ENCODE results near the gene RGS6. TPM values are rescaled to one million over a fixed set of nuclear protein-coding genes. Genes with fewer than 3 reads are reported as not detected.

The RGS6 gene
- total RNA-seq, 1 experiment from 2014 or later, result not detected

- ChIA-PET CTCF (interaction anchor here (1.4 kb wide), 1 partner anchor 35 kb away, joined by 3 read pairs; no protein-coding TSS in a partner anchor), POLR2A (no interaction called here)
- DNase-seq (ENCODE audit: unreplicated experiment), result no peak
- H3K4me1 Mint-ChIP-seq (ENCODE audit: insufficient read depth, unreplicated experiment), result no peaks in the 10 kb centered on the region
- H3K9me3 Mint-ChIP-seq (ENCODE audit: unreplicated experiment), result peaks cover 16% of the 10 kb centered on the region
- BruUV-seq (replicated peaks), result no TSS peak
- intact Hi-C loops (cut with micrococcal nuclease), result no loop called here
- H3K36me3 Mint-ChIP-seq (ENCODE audit: insufficient read depth, unreplicated experiment), result no peaks in the 10 kb centered on the region
- no peak overlapping the region for H3K4me3 Mint-ChIP-seq (ENCODE audit: unreplicated experiment)
- H3K27me3 Mint-ChIP-seq (ENCODE audit: insufficient read depth, unreplicated experiment), result peaks cover 7% of the 10 kb centered on the region
- TF ChIP-seq CTCF (IDR thresholded peaks at IDR 0.05; ENCODE audit: unreplicated experiment), result no peak
- no peak overlapping the region for H3K27ac Mint-ChIP-seq (ENCODE audit: low read depth, unreplicated experiment)
Measured at GRCh38 chr14:71890541-71890940, 41.7 kb upstream of the RGS6 start.

- no peak for TF ChIP-seq CTCF (IDR thresholded peaks at IDR 0.05; ENCODE audit: unreplicated experiment)
- no peaks in the 10 kb centered on the region for H3K4me1 Mint-ChIP-seq (ENCODE audit: insufficient read depth, unreplicated experiment)
- H3K9me3 Mint-ChIP-seq (ENCODE audit: unreplicated experiment), result peaks cover 16% of the 10 kb centered on the region
- POLR2A ChIA-PET, result no interaction called here
- DNase-seq (ENCODE audit: unreplicated experiment), result no peak
- H3K4me3 Mint-ChIP-seq (ENCODE audit: unreplicated experiment), result no peak overlapping the region
- BruUV-seq (replicated peaks), result no TSS peak
- H3K27ac Mint-ChIP-seq (ENCODE audit: low read depth, unreplicated experiment), result no peak overlapping the region
- CTCF ChIA-PET, result interaction anchor here (0.6 to 1.4 kb wide), 2 partner anchors 36 to 778 kb away, joined by 3 read pairs; no protein-coding TSS in a partner anchor
- no peaks in the 10 kb centered on the region for H3K36me3 Mint-ChIP-seq (ENCODE audit: insufficient read depth, unreplicated experiment)
- intact Hi-C loops (cut with micrococcal nuclease), result no loop called here
- H3K27me3 Mint-ChIP-seq (ENCODE audit: insufficient read depth, unreplicated experiment), result peaks cover under 1% of the 10 kb centered on the region
Measured at GRCh38 chr14:71891185-71891584, 41.0 kb upstream of the RGS6 start.

GRCh38 chr14:71891970-71892369 is 40.3 kb upstream of the RGS6 start:
- H3K4me1 Mint-ChIP-seq (ENCODE audit: insufficient read depth, unreplicated experiment), result no peaks in the 10 kb centered on the region

GRCh38 chr14:71905031-71905430 is 27.2 kb upstream of the RGS6 start:
- ChIA-PET POLR2A (interaction anchor here (0.6 kb wide), 1 partner anchor 811 kb away, joined by 4 read pairs; no protein-coding TSS in a partner anchor), CTCF (no interaction called here)
- H3K36me3 Mint-ChIP-seq (ENCODE audit: insufficient read depth, unreplicated experiment), result no peaks in the 10 kb centered on the region
- no peaks in the 10 kb centered on the region for H3K9me3 Mint-ChIP-seq (ENCODE audit: unreplicated experiment)
- intact Hi-C loops (cut with micrococcal nuclease), result no loop called here
- no peaks in the 10 kb centered on the region for H3K4me1 Mint-ChIP-seq (ENCODE audit: insufficient read depth, unreplicated experiment)
- DNase-seq (ENCODE audit: unreplicated experiment), result peak; percentile 5
- no peak overlapping the region for H3K4me3 Mint-ChIP-seq (ENCODE audit: unreplicated experiment)
- no TSS peak for BruUV-seq (replicated peaks)
- peaks cover 59% of the 10 kb centered on the region for H3K27me3 Mint-ChIP-seq (ENCODE audit: insufficient read depth, unreplicated experiment)
- no peak for TF ChIP-seq CTCF (IDR thresholded peaks at IDR 0.05; ENCODE audit: unreplicated experiment)
- no peak overlapping the region for H3K27ac Mint-ChIP-seq (ENCODE audit: low read depth, unreplicated experiment)

More at GRCh38 chr14:71891970-71892369, 40.3 kb upstream of the RGS6 start:
- no peak for DNase-seq (ENCODE audit: unreplicated experiment)
- H3K27me3 Mint-ChIP-seq (ENCODE audit: insufficient read depth, unreplicated experiment), result no peaks in the 10 kb centered on the region
- ChIA-PET POLR2A (interaction anchor here (0.6 kb wide), 1 partner anchor 60 kb away, joined by 4 read pairs; no protein-coding TSS in a partner anchor), CTCF (interaction anchor here (1.4 kb wide), 1 partner anchor 37 kb away, joined by 3 read pairs; no protein-coding TSS in a partner anchor)
- TF ChIP-seq CTCF (IDR thresholded peaks at IDR 0.05; ENCODE audit: unreplicated experiment), result no peak
- intact Hi-C loops (cut with micrococcal nuclease), result no loop called here
- H3K4me3 Mint-ChIP-seq (ENCODE audit: unreplicated experiment), result no peak overlapping the region
- H3K27ac Mint-ChIP-seq (ENCODE audit: low read depth, unreplicated experiment), result no peak overlapping the region
- peaks cover 16% of the 10 kb centered on the region for H3K9me3 Mint-ChIP-seq (ENCODE audit: unreplicated experiment)
- H3K36me3 Mint-ChIP-seq (ENCODE audit: insufficient read depth, unreplicated experiment), result no peaks in the 10 kb centered on the region
- BruUV-seq (replicated peaks), result no TSS peak

Data from MCF 10A (cell line).